ENCODE results near the gene VIT.

Gene VIT

DNA sequence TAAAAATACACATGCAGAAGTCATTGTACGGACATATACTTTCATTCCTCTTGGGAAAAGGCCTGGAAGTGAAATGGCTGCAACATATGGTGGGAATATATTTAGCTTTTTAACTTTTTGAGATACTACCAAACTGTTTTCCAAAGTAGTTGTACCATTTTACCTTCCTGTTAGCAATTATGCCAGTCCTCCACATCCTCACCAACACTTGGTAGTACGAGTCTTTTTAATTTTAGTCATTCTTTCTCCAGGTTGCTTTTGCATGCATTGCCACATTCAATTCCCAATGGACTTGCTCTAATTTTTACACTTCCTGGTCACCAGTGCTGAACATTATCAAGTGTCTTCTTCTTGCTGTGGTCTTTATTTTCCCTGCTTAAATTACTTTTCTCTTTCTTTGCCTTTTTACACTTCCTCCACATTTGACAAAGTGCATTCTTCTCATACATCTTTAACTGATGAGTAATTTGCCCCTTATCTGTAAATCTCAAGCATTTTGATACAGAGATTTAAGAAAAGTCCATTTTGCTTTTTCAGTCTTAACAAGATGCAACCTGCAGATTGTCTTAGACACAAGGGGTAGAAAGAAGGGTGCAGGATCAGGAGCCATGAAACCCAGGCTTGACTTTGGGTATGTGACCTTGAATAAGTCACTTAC, 14.5 kb downstream of the VIT start:
- TF ChIP-seq, protein P1, sequence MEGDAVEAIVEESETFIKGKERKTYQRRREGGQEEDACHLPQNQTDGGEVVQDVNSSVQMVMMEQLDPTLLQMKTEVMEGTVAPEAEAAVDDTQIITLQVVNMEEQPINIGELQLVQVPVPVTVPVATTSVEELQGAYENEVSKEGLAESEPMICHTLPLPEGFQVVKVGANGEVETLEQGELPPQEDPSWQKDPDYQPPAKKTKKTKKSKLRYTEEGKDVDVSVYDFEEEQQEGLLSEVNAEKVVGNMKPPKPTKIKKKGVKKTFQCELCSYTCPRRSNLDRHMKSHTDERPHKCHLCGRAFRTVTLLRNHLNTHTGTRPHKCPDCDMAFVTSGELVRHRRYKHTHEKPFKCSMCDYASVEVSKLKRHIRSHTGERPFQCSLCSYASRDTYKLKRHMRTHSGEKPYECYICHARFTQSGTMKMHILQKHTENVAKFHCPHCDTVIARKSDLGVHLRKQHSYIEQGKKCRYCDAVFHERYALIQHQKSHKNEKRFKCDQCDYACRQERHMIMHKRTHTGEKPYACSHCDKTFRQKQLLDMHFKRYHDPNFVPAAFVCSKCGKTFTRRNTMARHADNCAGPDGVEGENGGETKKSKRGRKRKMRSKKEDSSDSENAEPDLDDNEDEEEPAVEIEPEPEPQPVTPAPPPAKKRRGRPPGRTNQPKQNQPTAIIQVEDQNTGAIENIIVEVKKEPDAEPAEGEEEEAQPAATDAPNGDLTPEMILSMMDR (IDR thresholded peaks at IDR 0.05; ENCODE audit: low read depth, low read length, missing control alignments): no peak
- no peak overlapping the region for H3K4me3 ChIP-seq (ENCODE audit: low read depth, low read length)
- DNase-seq (ENCODE audit: low read depth): no peak
- in situ Hi-C loops (cut with HindIII; ENCODE audit: low sequenced_read_pairs): no loop called here

- in situ Hi-C loops (cut with HindIII; ENCODE audit: low sequenced_read_pairs): no loop called here
- DNase-seq (ENCODE audit: low read depth): no peak
- TF ChIP-seq, protein P1 (IDR thresholded peaks at IDR 0.05; ENCODE audit: low read depth, low read length, missing control alignments): no peak
- H3K4me3 ChIP-seq (ENCODE audit: low read depth, low read length): no peak overlapping the region
Measured at GRCh38 chr2:36711741-36712314, 15.3 kb downstream of the VIT start.

DNA sequence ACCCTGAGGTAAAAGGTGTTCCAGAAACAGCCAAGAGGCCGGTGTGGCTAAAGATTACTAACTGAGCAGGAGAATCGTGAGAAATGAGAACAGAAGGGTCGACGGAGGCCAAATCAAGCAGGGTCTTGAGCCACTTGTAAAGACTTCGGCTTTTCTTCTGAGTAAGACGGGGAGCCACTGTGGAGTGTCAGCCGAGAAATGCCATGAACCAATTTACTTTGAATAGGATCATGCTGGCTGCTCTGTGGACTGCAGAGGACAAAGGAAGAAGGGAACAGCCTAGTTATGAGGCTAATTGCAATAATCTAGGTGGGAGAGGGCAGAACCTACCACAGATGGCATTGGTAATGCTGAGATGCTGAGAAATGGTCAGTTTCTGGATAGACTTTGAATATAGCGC, 16.8 kb downstream of the VIT start:
- no peak overlapping the region for H3K4me3 ChIP-seq (ENCODE audit: low read depth, low read length)
- in situ Hi-C loops (cut with HindIII; ENCODE audit: low sequenced_read_pairs): no loop called here
- TF ChIP-seq, protein P1 (IDR thresholded peaks at IDR 0.05; ENCODE audit: low read depth, low read length, missing control alignments): no peak
- DNase-seq (ENCODE audit: low read depth): no peak

- in situ Hi-C loops (cut with HindIII; ENCODE audit: low sequenced_read_pairs): no loop called here
- TF ChIP-seq, protein P1 (IDR thresholded peaks at IDR 0.05; ENCODE audit: low read depth, low read length, missing control alignments): no peak
- DNase-seq (ENCODE audit: low read depth): no peak
- H3K4me3 ChIP-seq (ENCODE audit: low read depth, low read length): no peak overlapping the region
Measured at GRCh38 chr2:36716111-36716510, 19.6 kb downstream of the VIT start.

DNA sequence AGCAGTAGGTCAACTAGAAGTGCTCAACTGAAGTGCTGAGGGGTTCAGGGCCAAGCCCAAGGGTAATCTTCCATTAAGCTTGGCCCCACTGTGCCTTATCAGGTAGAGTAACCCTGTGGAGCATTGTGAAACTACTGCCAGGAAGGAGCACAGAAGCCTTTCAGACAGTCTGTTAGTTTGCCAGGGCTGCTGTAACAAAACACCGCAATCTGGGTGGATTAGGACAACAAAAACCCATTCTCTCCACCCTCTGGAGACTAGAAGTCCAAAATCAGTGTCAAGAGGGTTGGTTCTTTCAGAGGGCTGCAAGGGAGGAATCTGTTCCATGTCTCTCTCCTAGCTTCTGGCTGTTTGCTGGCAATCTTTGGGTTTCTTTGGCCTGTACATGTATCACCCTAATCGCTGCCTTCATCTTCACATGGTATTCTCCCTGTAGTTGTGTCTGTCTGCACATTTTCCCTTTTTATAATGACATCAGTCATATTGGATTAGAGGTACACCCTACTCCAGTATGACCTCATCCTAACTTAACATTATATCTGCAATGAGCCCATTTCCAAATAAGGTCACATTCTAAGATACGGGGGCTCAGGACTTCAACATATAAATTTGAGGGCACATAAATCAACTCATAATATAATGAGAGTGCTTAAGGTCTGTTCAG, 21.2 kb downstream of the VIT start:
- TF ChIP-seq, protein P1 (IDR thresholded peaks at IDR 0.05; ENCODE audit: low read depth, low read length, missing control alignments): no peak
- in situ Hi-C loops (cut with HindIII; ENCODE audit: low sequenced_read_pairs): no loop called here
- DNase-seq (ENCODE audit: low read depth): no peak
- no peak overlapping the region for H3K4me3 ChIP-seq (ENCODE audit: low read depth, low read length)

- in situ Hi-C loops (cut with HindIII; ENCODE audit: low sequenced_read_pairs): no loop called here
- DNase-seq (ENCODE audit: low read depth): no peak
- no peak overlapping the region for H3K4me3 ChIP-seq (ENCODE audit: low read depth, low read length)
- TF ChIP-seq, protein P1 (IDR thresholded peaks at IDR 0.05; ENCODE audit: low read depth, low read length, missing control alignments): no peak
Measured at GRCh38 chr2:36727550-36727949, 31.0 kb downstream of the VIT start.

All from astrocyte of the cerebellum (primary cell).